GM23248 (cell line): Measurements from ENCODE around the gene ILK.

Source experiments
- EZH2 ChIP-seq: fragments of 200-600 bp; sonication (generic); IDR thresholded peaks from 2 replicates; pipeline ENCODE4 v1.6.1; 2018; ENCODE audit warnings: antibody characterized with exemption, mild to moderate bottlenecking; ENCODE audit not compliant: insufficient read depth, poor library complexity, severe bottlenecking
- EZH2phosphoT487 ChIP-seq: fragments of 200-600 bp; sonication (generic); IDR thresholded peaks from 2 replicates; pipeline ENCODE4 v1.6.1; 2018; ENCODE audit warnings: antibody characterized with exemption, moderate library complexity, mild to moderate bottlenecking, low read depth; ENCODE audit not compliant: insufficient read depth

DNA sequence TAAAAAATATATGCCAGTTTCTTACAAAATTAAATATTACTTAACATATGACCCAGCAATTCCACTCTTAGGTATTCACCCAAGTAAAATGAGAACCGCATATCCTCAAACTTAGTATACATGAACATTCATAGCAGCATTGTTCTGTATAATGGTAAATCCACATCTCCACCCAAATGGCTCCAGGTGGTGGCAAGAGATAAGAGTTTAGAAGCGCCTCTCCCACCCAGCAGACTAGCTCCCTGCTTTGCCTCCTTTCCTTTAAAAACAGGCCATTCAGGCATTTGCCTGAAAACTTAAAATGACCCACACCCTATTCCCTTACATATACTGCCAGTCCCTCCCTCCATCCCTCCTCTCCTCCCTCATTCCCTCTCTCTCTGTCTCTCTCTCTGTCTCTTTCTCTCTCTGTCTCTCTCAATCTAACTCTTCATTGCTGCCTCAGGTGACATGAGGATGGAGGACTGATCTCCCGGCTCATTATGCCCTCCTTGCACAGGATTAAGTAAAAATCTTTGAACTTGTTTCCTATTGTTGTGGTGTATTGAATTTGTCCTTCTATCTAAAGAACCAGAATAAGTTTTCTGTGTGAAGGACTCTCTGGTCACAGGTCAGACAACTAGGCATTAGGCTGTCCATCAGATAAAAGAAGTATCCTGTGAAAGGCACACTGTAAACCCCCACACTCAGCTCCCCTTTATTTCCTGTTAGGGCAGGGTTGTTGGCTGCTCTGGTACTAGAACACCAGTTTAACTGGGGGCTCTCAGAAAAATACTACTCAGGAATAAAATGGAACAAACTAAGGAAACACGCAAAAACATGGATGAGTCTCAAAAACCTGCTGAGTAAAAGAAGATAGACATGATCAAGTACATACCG lies 48.5 kb upstream of the ILK start:
- no peak for TF ChIP-seq EZH2phosphoT487
- TF ChIP-seq EZH2: no peak
